Esophagus (tissue), 2 donors: ENCODE data around the gene HDAC3. TPM values are rescaled to one million over a fixed set of nuclear protein-coding genes. Genes with fewer than 3 reads are reported as not detected.

Experiments
- H3K27ac ChIP-seq, 2 donors: one replicate each; pipeline ENCODE4 v1.5.1; 2013; ENCODE audit warnings: low read depth in 2 of 2, mild to moderate bottlenecking in 2 of 2, inconsistent platforms in 1 of 2, low read length in 1 of 2, moderate library complexity in 1 of 2
- H3K27me3 ChIP-seq, 2 donors: one replicate each; pipeline ENCODE4 v1.6.1; 2013; ENCODE audit warnings: low read length in 2 of 2, control low read depth in 1 of 2, mild to moderate bottlenecking in 1 of 2; ENCODE audit not compliant: insufficient read depth in 2 of 2, control insufficient read depth in 1 of 2
- H3K36me3 ChIP-seq, 2 donors: one replicate each; pipeline ENCODE4 v1.6.1; 2013; ENCODE audit warnings: low read length in 1 of 2; ENCODE audit not compliant: control insufficient read depth in 2 of 2, insufficient read depth in 2 of 2
- H3K4me1 ChIP-seq, 2 donors: one replicate each; pipeline ENCODE4 v1.6.1; 2013; ENCODE audit warnings: low read length in 1 of 2; ENCODE audit not compliant: control insufficient read depth in 2 of 2, insufficient read depth in 2 of 2
- H3K4me3 ChIP-seq, 2 donors: one replicate each; pipeline ENCODE4 v1.5.1; 2013; ENCODE audit warnings: low read length in 2 of 2, mild to moderate bottlenecking in 2 of 2, low read depth in 1 of 2, moderate library complexity in 1 of 2
- H3K9me3 ChIP-seq, 2 donors: one replicate each; pipeline ENCODE4 v1.6.1; 2013; ENCODE audit warnings: mild to moderate bottlenecking in 2 of 2, low read depth in 1 of 2, low read length in 1 of 2, moderate library complexity in 1 of 2; ENCODE audit not compliant: control insufficient read depth in 2 of 2, insufficient read depth in 1 of 2
- WGBS, 2 donors: extraction: QIAGEN DNeasy Blood & Tissue Kit; methylation state at CpG; one replicate each; pipeline ENCODE4 v1.1.7; 2013; 5-methylcytosine and 5-hydroxymethylcytosine counted together
- polyA plus RNA-seq, 2 donors: library from polyadenylated mRNA; stranded (reverse); fragments of 200-250 nt; gene quantifications; one replicate each; pipeline ENCODE4 v1.2.3, GENCODE V29; 2013
- donor health status: healthy with polysubstance abuse.
- donor health status: Bipolar disorder and iron deficiency.

Gene HDAC3
- polyA plus RNA-seq, 2 donors, result 38.9 to 46.3 TPM

DNA sequence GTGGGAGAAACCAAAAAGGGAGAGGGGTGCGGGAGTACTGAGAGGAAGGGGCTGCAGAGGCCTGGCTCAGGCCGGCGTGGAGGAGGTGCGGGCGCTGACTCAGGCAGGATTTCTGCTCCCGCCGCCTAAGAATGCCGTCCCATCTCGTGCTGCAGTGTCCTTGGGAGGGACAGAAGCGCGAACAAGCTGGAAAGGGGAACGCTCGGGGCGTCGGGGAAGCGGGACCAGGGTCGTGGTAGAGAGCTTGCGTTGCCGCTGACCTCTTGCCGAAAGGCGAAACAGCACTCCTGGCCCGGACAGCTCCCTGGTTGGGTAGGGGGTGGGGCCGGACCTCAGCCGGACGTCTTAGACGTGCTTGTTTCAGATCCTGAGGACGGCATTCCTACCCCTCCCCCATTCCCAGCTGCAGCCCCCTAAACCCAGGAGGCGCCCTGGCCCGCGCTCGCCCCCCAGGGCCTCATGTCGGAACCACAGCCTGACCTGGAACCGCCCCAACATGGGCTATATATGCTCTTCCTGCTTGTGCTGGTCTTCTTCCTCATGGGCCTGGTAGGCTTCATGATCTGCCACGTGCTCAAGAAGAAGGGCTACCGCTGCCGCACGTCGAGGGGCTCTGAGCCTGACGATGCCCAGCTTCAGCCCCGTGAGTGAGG, 1.2 kb upstream of the HDAC3 start:
- Histone ChIP-seq H3K27me3 (no peaks in the 10 kb centered on the region), H3K27ac (peak overlapping the region; percentile 5 to 66), H3K4me1 (peaks cover 4 to 13% of the 10 kb centered on the region in 2 donors), H3K4me3 (peak overlapping the region; percentile 84 to 96), H3K9me3 (no peaks in the 10 kb centered on the region), H3K36me3 (peaks cover 0 to 4% of the 10 kb centered on the region in 2 donors)
- 6 to 7% methylated on average over 38 to 40 of the region's 40 CpGs for WGBS, 2 donors

DNA sequence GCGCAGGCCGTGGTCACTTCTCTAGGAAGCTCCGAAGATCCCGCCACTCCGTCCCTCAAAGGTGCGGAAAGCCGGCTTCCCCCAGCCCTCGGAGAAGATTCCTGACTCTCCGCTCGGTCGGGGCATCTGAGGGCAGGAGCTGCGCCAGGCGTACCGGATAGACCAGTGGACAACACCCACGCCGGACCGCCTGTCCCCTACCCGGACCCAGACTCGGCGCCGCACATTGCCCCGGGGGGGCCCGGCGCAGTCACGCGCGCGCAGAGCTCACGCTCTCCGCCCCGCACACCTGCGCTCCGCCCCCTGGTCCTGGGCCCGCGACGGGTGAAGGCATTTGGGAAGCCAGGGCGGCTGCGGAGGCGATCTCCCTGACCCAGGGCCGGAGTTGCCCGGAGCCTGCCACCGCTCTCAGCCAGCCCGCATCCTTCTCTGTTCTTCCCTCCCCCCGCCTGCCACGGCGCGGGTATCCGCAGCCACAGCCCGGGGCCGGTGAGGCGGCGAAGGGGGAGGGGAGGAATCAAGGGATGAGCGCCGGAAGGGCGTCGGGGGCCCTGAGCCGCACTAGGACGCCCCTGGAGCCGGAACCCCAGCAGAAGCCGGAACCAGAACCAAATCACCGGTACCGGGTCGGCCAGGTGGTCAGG, 596 bp upstream of the HDAC3 start:
- 0% methylated on average over 57 to 63 of the region's 63 CpGs for WGBS, 2 donors
- H3K4me1 ChIP-seq, result peaks cover 4 to 13% of the 10 kb centered on the region in 2 donors
- no peaks in the 10 kb centered on the region for H3K27me3 ChIP-seq
- peak overlapping the region; percentile 65 to 66 for H3K27ac ChIP-seq
- H3K4me3 ChIP-seq, result peak overlapping the region; percentile 84 to 96
- H3K36me3 ChIP-seq, result peaks cover 0 to 4% of the 10 kb centered on the region in 2 donors
- H3K9me3 ChIP-seq, result no peaks in the 10 kb centered on the region

DNA sequence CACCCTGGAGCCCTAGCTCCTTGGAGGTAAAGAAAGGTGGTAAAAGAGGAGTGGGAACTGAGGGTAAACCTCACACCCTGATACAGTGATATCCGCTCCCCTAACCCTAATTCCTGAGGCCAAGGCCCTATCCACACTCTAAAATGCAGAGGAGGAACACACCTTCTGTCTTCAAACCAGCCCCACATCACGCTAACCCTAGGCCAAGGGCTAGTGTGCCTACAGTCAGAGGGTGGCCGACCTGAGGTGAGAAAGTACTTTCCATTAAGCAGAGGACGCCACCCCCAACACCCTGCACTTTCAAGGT, 590 bp downstream of the HDAC3 start:
- peaks cover 0 to 4% of the 10 kb centered on the region in 2 donors for H3K36me3 ChIP-seq
- no peaks in the 10 kb centered on the region for H3K9me3 ChIP-seq
- peaks cover 4 to 13% of the 10 kb centered on the region in 2 donors for H3K4me1 ChIP-seq
- peak overlapping the region; percentile 84 to 96 for H3K4me3 ChIP-seq
- no peaks in the 10 kb centered on the region for H3K27me3 ChIP-seq
- peak overlapping the region; percentile 61 to 94 for H3K27ac ChIP-seq
- 5 to 8% methylated on average over 3 to 4 of the region's 4 CpGs for WGBS, 2 donors

DNA sequence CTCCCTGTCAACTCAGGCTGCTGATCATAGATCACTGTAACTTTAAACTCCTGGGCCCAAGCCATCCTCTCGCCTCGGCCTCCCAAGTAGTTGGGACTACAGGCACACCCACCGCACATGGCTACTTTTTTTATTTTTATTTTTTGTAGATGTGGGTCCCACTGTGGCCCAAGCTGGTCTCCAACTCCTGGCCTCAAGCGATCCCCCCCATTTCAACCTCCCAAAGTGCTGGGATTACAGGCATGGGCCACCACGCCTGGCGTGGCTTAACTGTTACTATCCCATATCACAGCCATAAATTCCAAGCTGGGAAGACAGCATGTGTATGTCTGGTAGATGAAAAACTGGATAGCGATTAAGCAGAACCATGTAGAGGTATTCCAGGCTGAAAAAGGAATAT, 1.0 kb downstream of the HDAC3 start:
- Histone ChIP-seq H3K4me3 (peak overlapping the region; percentile 84 to 96), H3K27me3 (no peaks in the 10 kb centered on the region), H3K27ac (peak overlapping the region in 1 of 2 donors; percentile 94), H3K9me3 (no peaks in the 10 kb centered on the region), H3K36me3 (peaks cover 0 to 4% of the 10 kb centered on the region in 2 donors), H3K4me1 (peaks cover 4 to 13% of the 10 kb centered on the region in 2 donors)
- 55 to 58% methylated on average over 7 of the region's 7 CpGs for WGBS, 2 donors

DNA sequence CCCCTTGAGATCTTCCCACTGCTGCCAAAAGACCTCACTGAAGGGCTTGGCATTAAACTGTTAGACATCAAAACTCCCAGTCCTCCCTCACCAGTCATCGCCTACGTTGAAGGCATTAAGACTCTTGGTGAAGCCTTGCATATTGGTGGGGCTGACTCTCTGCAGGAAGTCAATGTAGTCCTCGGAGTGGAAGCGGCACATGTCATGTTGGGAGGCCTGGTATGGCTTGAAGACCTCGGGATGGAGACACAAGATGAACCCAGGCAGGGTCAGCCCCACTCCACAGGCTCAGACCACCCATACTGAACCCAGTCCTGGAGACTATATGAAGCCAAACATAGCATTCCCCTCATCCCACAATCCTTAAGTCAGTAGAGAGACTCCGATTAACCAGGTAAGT, 1.9 kb downstream of the HDAC3 start:
- peaks cover 4 to 13% of the 10 kb centered on the region in 2 donors for H3K4me1 ChIP-seq
- H3K36me3 ChIP-seq, result peaks cover 3 to 6% of the 10 kb centered on the region in 2 donors
- 89 to 95% methylated on average over 6 of the region's 6 CpGs for WGBS, 2 donors
- H3K27ac ChIP-seq, result no peak overlapping the region
- H3K27me3 ChIP-seq, result no peaks in the 10 kb centered on the region
- no peaks in the 10 kb centered on the region for H3K9me3 ChIP-seq
- no peak overlapping the region for H3K4me3 ChIP-seq

DNA sequence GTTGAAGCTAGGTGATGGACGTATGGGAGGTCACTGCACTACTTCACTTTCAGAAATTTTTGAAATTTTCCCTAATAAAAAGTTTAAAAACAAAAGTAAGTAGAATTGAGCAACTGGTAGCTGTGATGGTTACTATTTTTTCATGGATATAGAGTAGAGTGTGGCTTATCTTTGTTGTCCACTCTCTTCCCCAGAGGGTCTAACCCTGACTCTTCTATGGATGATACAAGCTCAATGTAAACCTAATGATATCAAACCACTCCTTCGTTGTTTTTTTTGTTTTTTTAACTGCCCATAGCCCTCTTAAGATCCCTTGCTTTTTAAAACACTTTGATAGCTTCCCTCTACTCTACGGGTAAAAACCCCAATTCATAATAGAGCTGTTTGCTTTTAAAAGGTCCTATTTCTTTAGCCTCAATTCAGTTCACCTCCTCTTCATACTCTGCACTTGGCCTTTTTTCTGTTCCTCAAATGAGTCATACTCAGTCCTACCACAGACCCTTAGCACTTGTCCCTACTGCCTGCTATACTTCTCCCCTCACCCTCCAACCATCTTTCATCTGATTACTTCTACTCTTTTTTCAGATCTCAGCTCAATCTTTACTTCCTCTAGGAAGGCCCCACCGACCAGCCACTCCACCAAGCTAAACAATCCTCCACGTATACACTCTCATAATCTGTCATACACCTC, 2.6 kb downstream of the HDAC3 start:
- H3K36me3 ChIP-seq, result peaks cover 7 to 10% of the 10 kb centered on the region in 2 donors
- H3K4me1 ChIP-seq, result peaks cover 4 to 13% of the 10 kb centered on the region in 2 donors
- no peak overlapping the region for H3K27ac ChIP-seq
- no peaks in the 10 kb centered on the region for H3K9me3 ChIP-seq
- H3K27me3 ChIP-seq, result no peaks in the 10 kb centered on the region
- 77 to 84% methylated on average over 5 of the region's 5 CpGs for WGBS, 2 donors
- H3K4me3 ChIP-seq, result no peak overlapping the region

DNA sequence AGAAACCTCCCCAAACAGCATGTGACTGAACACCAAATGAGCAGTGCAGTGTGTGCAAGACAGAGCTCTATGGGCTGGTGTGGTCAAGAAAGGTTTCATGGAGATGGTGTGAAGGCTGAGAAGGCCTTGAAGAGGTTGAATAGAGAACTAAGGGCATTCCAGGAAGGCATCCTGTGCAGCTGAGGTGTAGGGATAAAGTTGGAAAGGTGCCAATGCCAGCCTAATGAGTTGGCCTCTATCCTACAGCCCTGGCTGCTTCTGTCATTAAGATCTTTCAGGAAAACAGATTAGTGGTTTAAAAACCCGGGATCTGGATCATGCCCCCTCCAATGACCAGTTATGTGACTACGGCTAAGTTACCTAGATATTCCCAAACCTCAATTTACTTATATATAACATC, 4.0 kb downstream of the HDAC3 start:
- H3K36me3 ChIP-seq, result peaks cover 15 to 21% of the 10 kb centered on the region in 2 donors
- WGBS, 2 donors, result 85 to 88% methylated on average over 2 of the region's 2 CpGs
- H3K4me1 ChIP-seq, result peaks cover 4 to 7% of the 10 kb centered on the region in 2 donors
- H3K9me3 ChIP-seq, result no peaks in the 10 kb centered on the region
- no peaks in the 10 kb centered on the region for H3K27me3 ChIP-seq
- H3K27ac ChIP-seq, result no peak overlapping the region
- no peak overlapping the region for H3K4me3 ChIP-seq

DNA sequence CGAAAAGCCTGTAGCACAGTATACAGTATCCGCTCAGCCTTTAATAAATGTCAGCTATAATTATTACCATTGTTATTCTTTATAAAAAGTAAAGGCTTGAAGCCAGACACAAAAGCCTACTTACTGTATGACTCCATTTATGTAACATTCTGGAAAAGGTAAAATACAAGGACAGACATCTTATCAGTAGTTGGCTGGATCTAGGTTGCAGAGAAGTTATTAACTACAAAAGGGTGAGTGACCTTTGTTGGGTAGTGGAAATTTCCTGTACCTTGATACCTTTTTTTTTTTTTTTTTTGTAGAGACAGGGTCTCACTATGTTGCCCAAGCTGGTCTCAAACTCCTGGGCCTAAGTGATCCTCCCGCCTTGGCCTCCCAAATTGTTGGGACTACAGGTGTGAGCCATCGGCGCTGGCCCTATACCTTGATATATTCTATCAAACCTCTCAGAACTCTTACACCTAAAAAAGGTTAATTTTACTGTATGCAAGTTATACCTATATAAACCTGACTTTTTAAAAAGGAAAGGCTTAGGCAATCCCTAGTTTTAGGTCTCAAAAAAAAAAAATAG, 6.0 kb downstream of the HDAC3 start:
- Histone ChIP-seq H3K36me3 (peaks cover 18 to 29% of the 10 kb centered on the region in 2 donors), H3K4me1 (peaks cover 2 to 5% of the 10 kb centered on the region in 2 donors), H3K27me3 (no peaks in the 10 kb centered on the region), H3K27ac (no peak overlapping the region), H3K4me3 (no peak overlapping the region), H3K9me3 (no peaks in the 10 kb centered on the region)
- 93 to 97% methylated on average over 5 of the region's 5 CpGs for WGBS, 2 donors

DNA sequence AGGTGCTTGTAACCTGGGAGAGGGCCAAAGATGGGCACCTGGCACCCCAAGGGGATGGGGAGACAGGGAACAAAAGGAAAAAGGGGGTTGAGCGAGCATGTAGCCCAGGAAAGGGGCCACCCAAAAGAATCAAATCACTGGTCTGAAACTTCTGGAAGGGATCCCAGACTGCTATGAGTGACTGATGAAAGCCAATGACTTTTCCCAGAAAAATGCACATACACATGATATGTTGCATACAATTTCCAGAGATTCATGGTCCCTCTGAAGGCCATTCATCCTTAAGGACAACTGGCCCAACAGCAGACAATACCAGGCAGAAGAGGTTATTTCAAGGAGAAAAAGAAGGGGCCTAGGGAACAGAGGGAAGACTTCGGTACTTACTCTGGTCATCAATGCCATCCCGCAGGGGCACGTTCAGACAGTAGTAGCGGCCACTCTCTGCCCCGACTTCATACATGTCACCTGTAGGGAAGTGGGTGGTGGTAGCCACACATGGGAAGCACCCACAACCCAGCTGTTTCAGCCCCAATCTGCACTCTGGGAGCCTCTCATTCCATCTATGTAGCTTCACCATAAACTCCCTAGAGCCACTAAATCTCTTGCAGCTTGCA, 8.4 kb downstream of the HDAC3 start:
- Histone ChIP-seq H3K4me3 (no peak overlapping the region), H3K27me3 (no peaks in the 10 kb centered on the region), H3K36me3 (peaks cover 26 to 32% of the 10 kb centered on the region in 2 donors), H3K4me1 (no peaks in the 10 kb centered on the region), H3K9me3 (no peaks in the 10 kb centered on the region), H3K27ac (no peak overlapping the region)
- 97% methylated on average over 6 of the region's 6 CpGs for WGBS, 2 donors
